K562 (cell line): ENCODE results near the gene TEKT4.

ENCODE experiments used
- ZNF274 ChIP-seq: IDR thresholded peaks from 2 replicates; pipeline ENCODE4 v1.6.1; 2011; ENCODE audit warnings: low read depth, mild to moderate bottlenecking, low read length, moderate library complexity, borderline replicate concordance
- TF ChIP-seq, protein P1 (sequence below): fragments of 450-650 bp; formaldehyde crosslinking; IDR thresholded peaks from 2 replicates; pipeline ENCODE4 v1.4.0; 2022; ENCODE audit warnings: missing genetic modification characterization
- TF ChIP-seq, protein P2 (sequence below), 3 experiments: IDR thresholded peaks in 2 of 3; conservative IDR thresholded peaks in 1 of 3; 2 replicates each; pipeline ENCODE4 v1.5.1; 2011 to 2012; ENCODE audit warnings: low read length in 3 of 3, mild to moderate bottlenecking in 3 of 3, control low read depth in 2 of 3, improper control_type of control experiment in 1 of 3, inconsistent platforms in 1 of 3, low read depth in 1 of 3, mixed read lengths in 1 of 3, moderate library complexity in 1 of 3; ENCODE audit not compliant: insufficient read depth in 2 of 3

DNA sequence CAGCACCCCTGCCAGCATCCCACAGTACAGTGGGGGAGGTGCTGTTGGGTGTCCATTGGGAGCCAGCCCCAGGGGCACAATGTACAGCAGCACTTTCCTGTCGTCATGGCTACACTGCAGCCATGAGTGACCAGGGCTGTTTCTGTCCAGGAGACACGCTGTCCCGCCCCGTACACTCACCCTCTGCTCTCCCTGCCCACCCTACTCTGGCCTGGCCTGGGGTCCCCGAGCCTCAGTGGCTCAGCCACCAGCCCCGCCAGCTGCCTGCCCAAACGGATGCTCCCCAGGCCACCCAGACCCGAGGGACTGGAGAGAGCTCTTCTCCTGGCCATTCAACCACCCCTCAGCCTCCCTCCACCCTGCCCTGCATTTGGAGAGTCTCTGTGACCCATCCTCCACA lies 9.3 kb downstream of the TEKT4 start:
- TF ChIP-seq ZNF274: no peak
- TF ChIP-seq, protein P1, sequence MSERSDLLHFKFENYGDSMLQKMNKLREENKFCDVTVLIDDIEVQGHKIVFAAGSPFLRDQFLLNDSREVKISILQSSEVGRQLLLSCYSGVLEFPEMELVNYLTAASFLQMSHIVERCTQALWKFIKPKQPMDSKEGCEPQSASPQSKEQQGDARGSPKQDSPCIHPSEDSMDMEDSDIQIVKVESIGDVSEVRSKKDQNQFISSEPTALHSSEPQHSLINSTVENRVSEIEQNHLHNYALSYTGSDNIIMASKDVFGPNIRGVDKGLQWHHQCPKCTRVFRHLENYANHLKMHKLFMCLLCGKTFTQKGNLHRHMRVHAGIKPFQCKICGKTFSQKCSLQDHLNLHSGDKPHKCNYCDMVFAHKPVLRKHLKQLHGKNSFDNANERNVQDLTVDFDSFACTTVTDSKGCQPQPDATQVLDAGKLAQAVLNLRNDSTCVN (CRISPR knock-in tag): no peak
- TF ChIP-seq, protein P2, sequence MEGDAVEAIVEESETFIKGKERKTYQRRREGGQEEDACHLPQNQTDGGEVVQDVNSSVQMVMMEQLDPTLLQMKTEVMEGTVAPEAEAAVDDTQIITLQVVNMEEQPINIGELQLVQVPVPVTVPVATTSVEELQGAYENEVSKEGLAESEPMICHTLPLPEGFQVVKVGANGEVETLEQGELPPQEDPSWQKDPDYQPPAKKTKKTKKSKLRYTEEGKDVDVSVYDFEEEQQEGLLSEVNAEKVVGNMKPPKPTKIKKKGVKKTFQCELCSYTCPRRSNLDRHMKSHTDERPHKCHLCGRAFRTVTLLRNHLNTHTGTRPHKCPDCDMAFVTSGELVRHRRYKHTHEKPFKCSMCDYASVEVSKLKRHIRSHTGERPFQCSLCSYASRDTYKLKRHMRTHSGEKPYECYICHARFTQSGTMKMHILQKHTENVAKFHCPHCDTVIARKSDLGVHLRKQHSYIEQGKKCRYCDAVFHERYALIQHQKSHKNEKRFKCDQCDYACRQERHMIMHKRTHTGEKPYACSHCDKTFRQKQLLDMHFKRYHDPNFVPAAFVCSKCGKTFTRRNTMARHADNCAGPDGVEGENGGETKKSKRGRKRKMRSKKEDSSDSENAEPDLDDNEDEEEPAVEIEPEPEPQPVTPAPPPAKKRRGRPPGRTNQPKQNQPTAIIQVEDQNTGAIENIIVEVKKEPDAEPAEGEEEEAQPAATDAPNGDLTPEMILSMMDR (IDR thresholded peaks at IDR 0.05 in 2 of 3, conservative IDR thresholded peaks at IDR 0.05 in 1 of 3; ENCODE audit: insufficient read depth in 2 of 3, low read depth in 1 of 3, low read length in 3 of 3): no peak
